Astrocyte (in vitro differentiated cells and primary cell): ENCODE measurements around the gene ADARB2. TPM values are rescaled to one million over a fixed set of nuclear protein-coding genes. Genes with fewer than 3 reads are reported as not detected.

Experiments used
- DNase-seq: peaks from one replicate; pipeline ENCODE4 v3.0.0-alpha.2; 2010; ENCODE audit warnings: low read depth
- FAIRE-seq: peaks from 2 replicates; lab custom pipeline; 2011; peaks lifted over from hg19 to GRCh38; lab: Jason Lieb, UNC
- H2AFZ ChIP-seq: 2 replicates; pipeline ENCODE4 v1.6.0; 2012; ENCODE audit warnings: low read depth, low read length, inconsistent platforms
- H3K27ac ChIP-seq: 2 replicates; pipeline ENCODE4 v1.5.1; 2011; ENCODE audit warnings: low read depth, low read length, inconsistent platforms
- H3K27me3 ChIP-seq: 2 replicates; pipeline ENCODE4 v1.6.0; 2011; ENCODE audit warnings: low read length, inconsistent platforms; ENCODE audit not compliant: insufficient read depth
- H3K36me3 ChIP-seq: 2 replicates; pipeline ENCODE4 v1.5.1; 2011; ENCODE audit warnings: low read length, inconsistent platforms; ENCODE audit not compliant: insufficient read depth
- H3K4me1 ChIP-seq: 2 replicates; pipeline ENCODE4 v1.5.1; 2011; ENCODE audit warnings: low read length, inconsistent platforms; ENCODE audit not compliant: insufficient read depth
- H3K4me2 ChIP-seq: 2 replicates; pipeline ENCODE4 v1.6.0; 2012; ENCODE audit warnings: low read length, inconsistent platforms
- H3K4me3 ChIP-seq: 2 replicates; pipeline ENCODE4 v1.5.1; 2011; ENCODE audit warnings: low read depth, mild to moderate bottlenecking, low read length, inconsistent platforms; ENCODE audit not compliant: insufficient read depth
- H3K79me2 ChIP-seq: 2 replicates; pipeline ENCODE4 v1.6.0; 2012; ENCODE audit warnings: mild to moderate bottlenecking, low read length, inconsistent platforms; ENCODE audit not compliant: insufficient read depth
- H3K9ac ChIP-seq: 2 replicates; pipeline ENCODE4 v1.6.0; 2012; ENCODE audit warnings: mild to moderate bottlenecking, low read length, inconsistent platforms
- H3K9me3 ChIP-seq: 2 replicates; pipeline ENCODE4 v1.5.1; 2012; ENCODE audit warnings: low read depth, mild to moderate bottlenecking, low read length, inconsistent platforms; ENCODE audit not compliant: insufficient read depth
- H4K20me1 ChIP-seq: 2 replicates; pipeline ENCODE4 v1.6.0; 2012; ENCODE audit warnings: low read length, inconsistent platforms; ENCODE audit not compliant: insufficient read depth
- H3K27ac Mint-ChIP-seq: one replicate; pipeline ENCODE4 v1.8.0; 2021; ENCODE audit warnings: mild to moderate bottlenecking, mixed read lengths; ENCODE audit not compliant: unreplicated experiment
- H3K27me3 Mint-ChIP-seq: one replicate; pipeline ENCODE4 v1.8.0; 2021; ENCODE audit warnings: low read depth, mixed read lengths; ENCODE audit not compliant: unreplicated experiment
- H3K36me3 Mint-ChIP-seq: one replicate; pipeline ENCODE4 v1.8.0; 2021; ENCODE audit warnings: low read depth, mixed read lengths; ENCODE audit not compliant: unreplicated experiment
- H3K4me1 Mint-ChIP-seq: one replicate; pipeline ENCODE4 v1.8.0; 2021; ENCODE audit warnings: low read depth, mixed read lengths; ENCODE audit not compliant: unreplicated experiment
- H3K4me3 Mint-ChIP-seq: one replicate; pipeline ENCODE4 v1.8.0; 2021; ENCODE audit warnings: mild to moderate bottlenecking, moderate library complexity, mixed read lengths; ENCODE audit not compliant: unreplicated experiment
- H3K9me3 Mint-ChIP-seq: one replicate; pipeline ENCODE4 v1.8.0; 2021; ENCODE audit warnings: mild to moderate bottlenecking, mixed read lengths; ENCODE audit not compliant: unreplicated experiment
- CTCF ChIP-seq: IDR thresholded peaks from 2 replicates; pipeline ENCODE4 v1.5.1; 2011; ENCODE audit warnings: low read depth, mild to moderate bottlenecking, inconsistent platforms, low read length, moderate library complexity; ENCODE audit not compliant: insufficient read depth
- EZH2 ChIP-seq: IDR thresholded peaks from 2 replicates; pipeline ENCODE4 v1.6.1; 2012; ENCODE audit warnings: mild to moderate bottlenecking, low read length, inconsistent platforms; ENCODE audit not compliant: insufficient read depth
- total RNA-seq: library from RNA; stranded (reverse); gene quantifications from 2 replicates; pipeline ENCODE4 v1.2.1, GENCODE V29; 2021

ADARB2 gene
- total RNA-seq, 1 donor from 2014 or later = 0.18 TPM

GRCh38 chr10:1633783-1634182 is 103.5 kb downstream of the ADARB2 start:
- Histone ChIP-seq H3K9me3 (peaks cover 8% of the 10 kb centered on the region), H3K36me3 (no peaks in the 10 kb centered on the region), H3K4me1 (no peaks in the 10 kb centered on the region), H3K79me2 (no peaks in the 10 kb centered on the region), H3K4me2 (no peak overlapping the region), H3K27ac (no peak overlapping the region), H4K20me1 (no peaks in the 10 kb centered on the region), H3K9ac (no peak overlapping the region), H3K27me3 (no peaks in the 10 kb centered on the region), H2AFZ (no peak overlapping the region), H3K4me3 (no peak overlapping the region)
- FAIRE-seq (no peak), DNase-seq (no peak)
- H3K36me3 Mint-ChIP-seq = no peaks in the 10 kb centered on the region
- no peak overlapping the region for H3K27ac Mint-ChIP-seq
- peaks cover 36% of the 10 kb centered on the region for H3K27me3 Mint-ChIP-seq
- peaks cover 1% of the 10 kb centered on the region for H3K4me1 Mint-ChIP-seq
- H3K9me3 Mint-ChIP-seq = no peaks in the 10 kb centered on the region
- no peak overlapping the region for H3K4me3 Mint-ChIP-seq
- TF ChIP-seq CTCF = no peak
- no peak for TF ChIP-seq EZH2

- no peak overlapping the region for H3K4me3 ChIP-seq
- Mint-ChIP-seq H3K9me3 (no peaks in the 10 kb centered on the region), H3K27ac (no peak overlapping the region), H3K4me1 (peaks cover 1% of the 10 kb centered on the region), H3K4me3 (no peak overlapping the region), H3K36me3 (no peaks in the 10 kb centered on the region), H3K27me3 (peaks cover 32% of the 10 kb centered on the region)
- no peaks in the 10 kb centered on the region for H3K4me1 ChIP-seq
- no peaks in the 10 kb centered on the region for H4K20me1 ChIP-seq
- no peak overlapping the region for H3K27ac ChIP-seq
- no peak overlapping the region for H3K4me2 ChIP-seq
- TF ChIP-seq CTCF (no peak), EZH2 (no peak)
- H3K9me3 ChIP-seq = peaks cover 8% of the 10 kb centered on the region
- no peaks in the 10 kb centered on the region for H3K36me3 ChIP-seq
- H2AFZ ChIP-seq = no peak overlapping the region
- no peaks in the 10 kb centered on the region for H3K79me2 ChIP-seq
- DNase-seq (no peak), FAIRE-seq (no peak)
- H3K27me3 ChIP-seq = no peaks in the 10 kb centered on the region
- no peak overlapping the region for H3K9ac ChIP-seq
Measured at GRCh38 chr10:1632596-1632995, 104.7 kb downstream of the ADARB2 start.

GRCh38 chr10:1632141-1632540 is 105.2 kb downstream of the ADARB2 start:
- Histone ChIP-seq H4K20me1 (no peaks in the 10 kb centered on the region), H3K4me3 (no peak overlapping the region), H3K36me3 (no peaks in the 10 kb centered on the region), H3K9me3 (peaks cover 8% of the 10 kb centered on the region), H3K27me3 (no peaks in the 10 kb centered on the region), H2AFZ (no peak overlapping the region), H3K27ac (no peak overlapping the region), H3K9ac (no peak overlapping the region), H3K79me2 (no peaks in the 10 kb centered on the region), H3K4me1 (no peaks in the 10 kb centered on the region), H3K4me2 (no peak overlapping the region)
- Mint-ChIP-seq H3K4me3 (no peak overlapping the region), H3K27ac (no peak overlapping the region), H3K4me1 (peaks cover 1% of the 10 kb centered on the region), H3K27me3 (peaks cover 33% of the 10 kb centered on the region), H3K9me3 (no peaks in the 10 kb centered on the region), H3K36me3 (no peaks in the 10 kb centered on the region)
- no peak for TF ChIP-seq EZH2
- no peak for TF ChIP-seq CTCF
- FAIRE-seq (no peak), DNase-seq (no peak)
